A204.1 (cell line): ENCODE data around the gene KIAA0232.
"Not testable (repeated sequence)": the region's sequence is repeated elsewhere in the genome, so short reads cannot be mapped to it uniquely, and the experiment has no call there.

ENCODE experiments used
- FAIRE-seq: peaks from 2 replicates; lab custom pipeline; 2012; peaks lifted over from hg19 to GRCh38; lab: Jason Lieb, UNC

Gene KIAA0232

DNA sequence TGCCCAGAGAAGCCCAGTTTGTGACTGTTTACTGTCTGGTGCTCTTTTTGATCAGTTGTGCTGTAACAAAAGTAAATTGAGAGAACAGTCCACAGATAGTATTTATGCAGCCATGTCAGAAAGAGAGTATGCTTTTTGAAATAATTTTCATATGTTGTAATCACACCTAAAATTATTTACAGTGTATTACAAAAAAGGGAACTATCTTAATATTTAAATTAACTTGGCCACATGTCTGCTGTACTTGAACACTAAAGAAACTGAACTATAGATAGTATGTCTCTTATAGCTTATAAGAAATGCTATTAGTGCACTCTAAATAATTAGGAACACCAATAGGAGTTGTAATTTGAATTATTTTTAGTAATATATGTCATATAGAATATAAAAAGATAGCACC is 30.2 kb downstream of the KIAA0232 start:
- no peak for FAIRE-seq

- no peak for FAIRE-seq
Observed at GRCh38 chr4:6813725-6814124, 31.2 kb downstream of the KIAA0232 start.

- no peak for FAIRE-seq
Observed at GRCh38 chr4:6815029-6815836, 32.7 kb downstream of the KIAA0232 start.

DNA sequence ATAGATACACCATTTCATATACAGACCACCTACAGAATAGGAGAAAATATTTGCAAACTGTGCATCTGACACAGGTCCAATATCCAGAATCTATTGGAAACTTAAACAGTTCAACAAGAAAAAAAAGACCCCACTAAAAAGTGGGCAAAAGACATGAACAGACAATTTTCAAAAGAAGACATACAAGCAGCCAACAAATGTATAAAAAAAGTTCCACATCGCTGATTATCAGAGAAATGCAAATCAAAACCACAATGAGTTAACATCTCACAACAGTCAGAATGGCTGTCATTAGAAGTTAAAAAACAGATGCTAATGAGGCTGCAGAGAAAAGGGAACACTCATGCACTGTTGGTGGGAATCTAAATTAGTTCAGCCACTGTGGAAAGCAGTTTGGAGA is 36.8 kb downstream of the KIAA0232 start:
- FAIRE-seq = no peak

DNA sequence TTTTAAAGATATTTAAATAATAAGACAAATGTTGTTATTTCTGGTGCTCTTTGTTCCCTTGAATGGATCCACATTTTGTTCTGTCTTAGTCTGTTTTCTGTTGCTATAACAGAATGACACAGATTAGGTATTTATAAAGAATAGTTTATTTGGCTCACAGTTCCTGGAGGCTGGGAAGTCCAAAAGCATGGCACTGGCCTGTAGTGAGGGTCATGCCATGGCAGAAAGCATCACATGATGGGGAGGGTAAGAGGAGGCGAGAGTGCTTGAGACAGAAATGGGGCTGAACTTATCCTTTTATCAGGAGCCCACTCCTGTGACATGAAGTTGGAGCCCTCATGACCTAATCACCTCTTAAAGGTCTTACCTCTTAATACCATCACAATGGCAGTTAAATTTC is 38.2 kb downstream of the KIAA0232 start:
- no peak for FAIRE-seq

GRCh38 chr4:6824071-6824470 is 41.5 kb downstream of the KIAA0232 start:
- no peak for FAIRE-seq

- FAIRE-seq = no peak
Observed at GRCh38 chr4:6824772-6825402, 42.4 kb downstream of the KIAA0232 start.

- no peak for FAIRE-seq
Observed at GRCh38 chr4:6825403-6825802, 42.9 kb downstream of the KIAA0232 start.

- no peak for FAIRE-seq
Observed at GRCh38 chr4:6826781-6827508, 44.4 kb downstream of the KIAA0232 start.

DNA sequence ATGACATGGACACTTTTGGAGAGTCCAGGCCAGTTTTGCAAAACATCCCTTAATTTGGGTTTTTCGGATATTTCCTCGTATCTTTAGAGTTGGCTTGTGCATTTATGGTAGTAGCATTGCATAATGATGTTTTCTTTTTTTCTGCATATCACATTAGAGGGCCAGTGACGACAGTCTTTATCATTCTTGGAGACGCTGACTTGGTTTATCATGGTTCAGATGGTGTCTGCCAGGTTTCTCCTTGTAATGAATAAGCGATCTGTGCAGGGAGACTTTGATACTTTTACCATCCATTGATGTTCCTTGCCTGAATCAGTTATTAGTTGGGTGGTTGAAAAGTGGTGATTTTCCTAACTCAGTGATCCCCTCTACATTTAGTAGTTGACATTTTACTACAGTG is 46.6 kb downstream of the KIAA0232 start:
- no peak for FAIRE-seq

DNA sequence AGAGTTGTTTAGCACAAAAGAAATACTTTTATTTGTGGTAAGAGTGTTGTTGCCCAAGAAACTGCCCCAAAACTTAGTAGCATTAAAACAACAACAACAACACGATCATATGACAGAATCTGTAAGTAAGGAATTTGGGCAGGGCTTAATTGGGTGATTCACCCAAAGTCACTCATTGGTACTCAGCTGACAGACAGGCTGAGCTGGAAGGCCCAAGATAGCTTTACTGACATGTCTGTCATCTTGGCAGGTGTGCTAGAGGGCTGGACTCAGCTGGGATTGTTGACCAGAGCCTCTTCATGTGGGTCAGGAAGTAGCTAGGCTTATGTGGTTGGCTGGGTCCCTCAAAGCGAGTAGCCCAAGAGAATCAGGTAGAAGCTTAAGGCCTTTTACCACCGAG is 52.3 kb downstream of the KIAA0232 start:
- FAIRE-seq = no peak

DNA sequence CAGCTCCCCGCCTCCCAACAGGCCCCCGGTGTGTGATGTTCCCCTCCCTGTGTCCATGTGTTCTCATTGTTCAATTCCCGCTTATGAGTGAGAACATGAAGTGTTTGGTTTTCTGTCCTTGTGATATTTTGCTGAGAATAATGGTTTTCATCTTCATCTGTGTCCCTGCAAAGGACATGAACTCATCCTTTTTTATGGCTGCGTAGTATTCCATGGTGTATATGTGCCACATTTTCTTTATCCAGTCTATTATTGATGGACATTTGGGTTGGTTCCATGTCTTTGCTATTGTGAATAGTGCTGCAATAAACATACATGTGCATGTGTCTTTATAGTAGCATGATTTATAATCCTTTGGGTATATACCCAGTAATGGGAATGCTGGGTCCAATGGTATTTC is 53.1 kb downstream of the KIAA0232 start:
- FAIRE-seq = not testable (repeated sequence)

DNA sequence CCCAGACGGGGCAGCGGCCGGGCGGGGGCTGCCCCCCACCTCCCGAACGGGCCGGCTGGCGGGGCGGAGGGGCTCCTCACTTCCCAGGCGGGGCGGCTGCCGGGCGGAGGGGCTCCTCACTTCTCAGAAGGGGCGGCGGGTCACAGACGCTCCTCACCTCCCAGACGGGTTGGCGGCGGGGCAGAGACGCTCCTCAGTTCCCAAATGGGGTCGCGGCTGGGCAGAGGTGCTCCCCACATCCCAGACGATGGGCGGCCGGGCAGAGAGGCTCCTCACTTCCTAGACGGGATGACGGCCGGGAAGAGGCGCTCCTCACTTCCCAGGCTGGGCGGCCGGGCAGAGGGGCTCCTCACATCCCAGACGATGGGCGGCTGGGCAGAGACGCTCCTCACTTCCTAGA is 54.6 kb downstream of the KIAA0232 start:
- not testable (repeated sequence) for FAIRE-seq

DNA sequence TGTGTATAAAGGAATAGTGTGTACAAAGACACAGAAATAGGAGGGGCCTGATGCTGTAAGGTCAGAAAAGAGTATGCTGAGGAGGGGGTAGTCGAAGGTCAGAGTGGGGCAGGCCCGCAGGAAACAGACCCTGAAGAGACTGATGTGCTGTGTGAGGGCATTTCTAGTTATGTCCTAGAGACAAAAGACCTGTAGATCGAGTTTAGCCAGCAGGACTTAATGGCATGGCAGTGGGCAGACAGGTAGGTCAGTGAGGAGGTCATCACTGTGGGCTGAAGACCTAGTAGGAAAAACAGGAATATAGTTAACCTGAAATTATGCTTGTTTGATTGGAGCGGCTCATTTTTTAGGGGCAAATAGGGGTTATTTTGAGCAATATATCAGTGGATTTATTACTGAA is 57.1 kb downstream of the KIAA0232 start:
- FAIRE-seq = no peak

DNA sequence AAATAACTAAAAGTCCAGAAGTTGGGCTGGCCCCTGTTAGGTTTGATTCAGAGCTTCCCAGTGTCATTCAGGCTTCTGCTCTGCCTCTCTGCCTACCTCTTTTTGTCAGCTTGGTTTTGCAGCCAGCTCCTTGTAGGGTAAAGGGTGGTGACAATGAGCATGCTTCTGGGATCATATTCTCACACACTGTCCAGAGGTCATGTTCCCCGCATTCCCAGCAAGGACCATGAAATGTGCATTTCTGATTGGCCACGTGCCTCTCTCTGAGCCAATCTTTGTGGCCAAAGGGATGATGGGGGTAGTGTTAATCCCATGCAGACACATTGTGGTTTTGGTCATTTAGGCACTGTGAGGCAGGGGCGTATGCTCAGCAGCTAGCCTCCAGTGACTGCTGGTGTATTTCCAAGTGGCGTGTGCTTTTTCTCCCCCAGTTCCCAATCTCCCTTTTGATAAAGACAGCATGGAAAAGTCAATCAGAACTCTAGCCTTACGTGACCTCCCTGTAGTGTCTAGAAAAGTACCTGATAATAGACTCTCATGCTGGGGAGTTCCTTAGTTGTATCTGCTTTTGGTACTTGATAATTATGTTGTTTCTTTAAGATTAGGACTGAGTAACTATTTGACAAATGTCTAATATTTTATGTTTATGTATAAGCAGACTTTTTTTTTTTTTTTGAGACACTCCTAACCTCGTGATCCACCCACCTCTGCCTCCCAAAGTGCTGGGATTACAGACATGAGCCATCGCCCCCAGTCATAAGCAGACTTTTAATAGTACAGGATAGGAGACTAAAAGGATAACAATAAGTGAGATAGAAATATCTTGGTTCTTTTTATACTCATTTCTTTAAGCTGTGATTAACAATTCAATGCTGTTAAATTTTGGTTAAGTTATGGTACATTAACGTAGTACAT is 57.8 kb downstream of the KIAA0232 start:
- FAIRE-seq = no peak

DNA sequence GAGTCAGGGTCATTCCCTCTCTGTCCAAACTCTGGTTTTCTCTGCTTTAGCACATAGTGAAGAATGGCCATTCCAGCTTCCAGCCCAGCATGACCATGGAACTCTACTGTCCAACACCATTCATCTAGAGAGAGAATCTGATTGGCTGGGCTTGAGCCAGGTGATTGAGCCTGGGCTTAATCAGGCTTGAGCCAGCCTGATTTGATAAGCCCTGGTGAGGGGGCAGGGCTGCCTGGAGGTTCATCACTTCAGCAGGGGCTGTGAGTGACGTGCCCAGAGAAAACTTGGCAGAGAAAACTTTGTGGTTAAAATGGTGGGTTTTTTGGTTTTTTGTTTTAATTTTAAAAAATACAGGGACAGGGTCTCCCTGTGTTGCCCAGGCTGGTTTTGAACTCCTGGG is 62.5 kb downstream of the KIAA0232 start:
- no peak for FAIRE-seq

- no peak for FAIRE-seq
Observed at GRCh38 chr4:6845574-6845973, 63.0 kb downstream of the KIAA0232 start.

DNA sequence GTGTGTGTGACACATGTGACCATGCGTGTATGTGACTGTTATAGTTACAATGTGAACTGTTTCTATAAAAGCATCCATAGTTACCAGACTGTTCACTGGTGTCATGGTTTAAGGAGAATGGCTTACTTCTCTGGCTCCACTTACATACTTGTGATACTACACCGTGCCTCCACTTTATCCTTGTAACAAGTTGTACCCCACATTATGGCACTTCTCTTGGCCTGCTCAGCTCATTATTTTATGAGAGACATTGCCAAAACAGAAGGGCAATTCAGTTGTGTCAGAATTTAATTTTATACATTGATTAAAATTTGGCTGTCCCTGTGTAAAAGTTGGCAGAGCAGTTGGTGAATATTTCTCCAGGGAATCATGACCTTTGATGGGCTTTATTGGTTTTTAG is 64.7 kb downstream of the KIAA0232 start:
- no peak for FAIRE-seq

DNA sequence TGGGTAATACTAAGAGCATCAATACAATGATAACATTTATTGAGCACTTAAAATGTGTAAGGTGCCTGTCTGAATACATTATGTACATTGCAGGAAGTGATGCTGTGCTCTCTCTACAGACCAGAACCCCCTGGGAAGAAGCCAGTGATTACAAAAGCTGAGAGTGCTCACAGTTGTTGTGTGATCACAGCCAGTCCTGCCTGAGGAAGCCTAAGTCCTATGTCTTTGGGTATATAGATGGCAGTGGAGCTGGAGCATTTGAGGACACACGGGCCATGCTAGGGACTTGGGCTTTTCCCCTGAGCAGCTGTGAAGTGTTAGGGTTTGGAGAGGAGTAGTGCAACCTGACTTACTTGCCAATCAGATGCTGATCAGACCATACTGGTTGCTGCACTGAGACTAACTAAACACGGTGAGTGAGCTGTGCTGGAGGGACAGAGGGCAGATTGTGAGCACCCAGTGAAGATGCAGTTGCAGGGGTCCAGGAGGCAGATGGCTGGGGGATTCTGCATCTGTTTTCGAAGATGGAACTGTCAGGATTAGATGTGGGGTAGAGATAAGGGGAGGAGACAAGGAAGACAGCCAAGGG is 66.3 kb downstream of the KIAA0232 start:
- no peak for FAIRE-seq

DNA sequence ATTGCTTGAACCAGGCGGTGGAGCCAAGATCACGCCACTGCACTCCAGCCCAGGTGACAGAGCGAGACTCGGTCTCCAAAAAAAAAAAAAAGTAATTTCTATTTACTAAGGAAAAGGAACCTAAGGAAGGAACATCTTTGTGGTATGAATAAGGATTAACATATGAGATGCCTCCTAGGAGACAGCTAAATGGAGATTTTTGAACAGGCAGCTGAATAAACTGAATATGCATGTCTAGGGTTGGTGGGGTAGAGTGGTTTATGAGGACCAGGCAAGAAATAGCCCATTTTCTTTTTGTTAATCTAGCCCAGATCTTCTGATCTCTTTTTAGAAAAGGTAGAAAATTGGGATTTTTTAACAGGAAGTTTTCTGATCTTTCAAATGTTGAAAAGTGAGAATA is 67.2 kb downstream of the KIAA0232 start:
- no peak for FAIRE-seq

GRCh38 chr4:6851431-6851830 is 68.9 kb downstream of the KIAA0232 start:
- no peak for FAIRE-seq

GRCh38 chr4:6851962-6852361 is 69.4 kb downstream of the KIAA0232 start:
- no peak for FAIRE-seq
